RKO (cell line): ENCODE results near the gene TSR1.
A peak's percentile ranks its signal among the peaks of the same experiment; 100 is the strongest.

ENCODE experiments used
- DNase-seq: peaks from one replicate; pipeline ENCODE4 v3.0.0-alpha.2; 2016; ENCODE audit warnings: low spot score

Gene TSR1

GRCh38 chr17:2336215-2336851 lies at the start of gene TSR1:
Gene TSR1 (minus strand): TSS chr17:2336457. CDS start chr17:2336427, 30 bp downstream.
- DNase-seq, result peak; percentile 91

DNA sequence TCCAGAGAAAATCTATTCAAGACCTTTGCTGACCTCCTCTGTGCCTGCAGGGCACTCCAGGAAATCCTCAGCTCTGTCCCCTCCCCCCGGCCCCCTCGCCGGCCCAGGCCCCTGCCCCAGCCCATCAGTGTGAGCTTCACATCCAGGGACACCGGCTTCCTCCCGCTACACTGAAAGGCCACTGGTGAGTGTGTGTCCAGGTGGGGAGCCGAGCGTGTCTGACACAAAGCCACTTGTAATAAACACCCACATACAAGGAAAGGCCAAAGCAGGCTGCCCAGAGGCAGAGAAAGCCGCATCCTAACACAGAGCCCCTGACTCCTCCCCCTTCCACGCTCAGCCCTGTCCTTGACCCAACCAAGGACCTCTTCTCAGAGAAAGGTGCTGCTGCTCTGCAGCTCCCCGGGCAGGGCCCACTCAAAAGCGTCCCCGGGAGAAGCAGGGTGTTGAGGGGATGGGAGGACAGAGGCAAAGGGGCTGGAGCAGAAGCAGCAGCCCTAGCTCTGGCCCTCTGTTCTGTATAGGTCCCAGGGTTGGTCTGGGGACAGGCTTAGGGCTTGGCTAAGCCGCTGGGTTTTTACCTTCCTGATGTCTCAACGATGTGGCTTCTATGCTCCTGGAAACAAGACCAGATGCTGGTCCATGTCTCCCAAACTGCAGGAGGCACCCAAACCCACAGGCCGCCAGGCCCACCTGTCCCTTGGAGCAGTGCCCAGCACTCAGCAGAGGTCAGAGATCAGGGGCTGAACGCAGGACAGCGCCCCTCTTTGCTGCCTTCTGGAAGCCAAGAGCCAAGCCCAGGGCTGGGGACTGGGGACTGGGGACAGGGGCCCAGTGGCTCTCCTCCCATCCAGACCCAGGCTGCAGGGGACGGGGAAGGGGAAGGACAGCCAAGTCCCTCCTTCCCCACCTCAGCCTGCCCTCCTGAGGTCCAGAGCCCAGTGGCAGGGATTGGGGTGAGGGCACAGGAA lies 49.3 kb upstream of the TSR1 start:
- no peak for DNase-seq

DNA sequence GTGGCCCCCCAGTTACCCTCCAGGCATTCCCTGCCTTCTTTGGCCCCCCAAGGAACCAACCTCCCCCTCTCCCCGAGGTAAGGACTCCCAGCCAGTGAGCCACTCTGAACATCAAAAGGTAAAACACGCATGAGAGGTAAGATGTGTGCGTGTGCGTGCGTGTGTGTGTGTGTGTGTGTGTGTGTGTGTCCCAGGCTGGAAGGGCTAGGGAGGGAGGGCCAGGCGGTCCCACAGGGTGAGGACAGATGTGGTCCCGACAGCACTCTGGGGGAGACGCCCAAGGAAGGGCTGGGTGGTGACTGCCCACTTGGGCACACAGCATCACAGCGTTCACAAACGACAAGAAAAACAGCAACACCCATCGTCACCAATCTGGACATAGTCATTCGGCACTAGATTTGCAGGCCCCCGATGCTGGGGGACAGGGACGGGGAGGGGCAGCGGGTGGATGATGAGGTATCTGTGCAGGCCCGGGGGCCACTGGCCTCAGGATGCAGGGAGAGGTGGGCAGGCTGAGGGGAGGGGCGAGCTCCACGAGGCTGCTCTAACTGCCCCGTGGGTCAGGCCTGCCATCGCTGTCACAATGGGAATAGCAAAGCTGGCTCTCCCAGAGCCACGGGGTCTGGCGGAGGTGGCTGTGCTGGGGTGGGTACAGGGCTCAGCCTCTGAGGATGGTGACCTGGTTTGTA lies 48.3 kb upstream of the TSR1 start:
- no peak for DNase-seq

- DNase-seq, result no peak
Observed at GRCh38 chr17:2383628-2384167, 47.4 kb upstream of the TSR1 start.

- DNase-seq, result no peak
Observed at GRCh38 chr17:2380950-2381649, 44.8 kb upstream of the TSR1 start.

GRCh38 chr17:2380226-2380922 lies 44.1 kb upstream of the TSR1 start:
- no peak for DNase-seq

- DNase-seq, result no peak
Observed at GRCh38 chr17:2379489-2380225, 43.4 kb upstream of the TSR1 start.

DNA sequence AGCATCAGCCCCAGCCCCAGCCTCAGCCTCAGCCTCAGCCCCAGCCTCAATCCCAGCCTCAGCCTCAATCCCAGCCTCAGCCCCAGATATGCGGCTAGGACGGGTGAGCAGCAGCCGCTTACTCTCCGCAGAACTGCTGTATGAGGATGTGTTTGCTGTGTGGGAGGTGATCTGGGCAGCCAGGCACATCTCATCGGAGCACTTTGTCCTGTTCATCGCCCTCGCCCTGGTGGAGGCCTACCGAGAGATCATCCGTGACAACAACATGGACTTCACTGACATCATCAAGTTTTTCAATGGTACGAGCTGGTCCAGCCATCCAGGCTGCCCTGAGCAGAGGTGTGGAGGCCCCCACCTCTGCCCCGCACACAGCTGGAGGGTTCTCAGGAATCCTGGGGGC lies 42.6 kb upstream of the TSR1 start:
- DNase-seq, result no peak

- no peak for DNase-seq
Observed at GRCh38 chr17:2377659-2378058, 41.4 kb upstream of the TSR1 start.

GRCh38 chr17:2376107-2376506 lies 39.9 kb upstream of the TSR1 start:
- DNase-seq, result no peak

DNA sequence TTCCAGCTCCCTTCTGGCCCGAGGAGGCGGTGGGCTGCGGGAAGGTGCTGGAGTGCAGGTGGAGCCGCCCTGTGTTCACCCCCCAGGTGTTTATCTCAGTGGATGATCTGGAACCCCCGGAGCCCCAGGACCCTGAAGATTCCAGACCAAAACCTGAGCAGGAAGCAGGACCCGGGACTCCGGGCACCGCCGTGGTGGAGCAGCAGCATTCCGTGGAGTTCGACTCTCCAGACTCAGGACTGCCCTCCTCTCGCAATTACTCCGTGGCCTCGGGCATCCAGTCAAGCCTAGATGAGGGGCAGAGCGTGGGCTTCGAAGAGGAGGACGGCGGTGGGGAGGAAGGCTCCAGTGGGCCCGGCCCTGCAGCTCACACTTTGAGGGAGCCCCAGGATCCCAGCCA lies 39.1 kb upstream of the TSR1 start:
- no peak for DNase-seq

GRCh38 chr17:2374549-2375285 lies 38.5 kb upstream of the TSR1 start:
- DNase-seq, result no peak

GRCh38 chr17:2373179-2373578 lies 36.9 kb upstream of the TSR1 start:
- no peak for DNase-seq

DNA sequence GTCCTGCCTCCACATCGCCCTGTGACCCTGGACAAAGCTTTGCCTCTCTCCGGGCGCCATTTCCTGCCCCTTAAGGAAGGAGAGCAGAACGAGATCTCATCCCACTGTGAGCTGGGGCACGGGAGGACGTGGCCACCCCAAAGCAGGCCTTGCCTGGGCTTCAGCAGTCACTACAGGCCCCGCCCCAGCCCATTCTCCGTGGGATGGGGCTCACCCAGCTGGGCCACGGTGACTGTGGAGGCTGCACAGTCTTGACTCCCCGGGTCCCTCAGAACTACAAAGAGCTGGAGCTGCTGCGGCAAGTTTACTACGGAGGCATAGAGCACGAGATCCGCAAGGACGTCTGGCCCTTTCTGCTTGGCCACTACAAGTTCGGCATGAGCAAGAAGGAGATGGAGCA lies 36.4 kb upstream of the TSR1 start:
- no peak for DNase-seq

DNA sequence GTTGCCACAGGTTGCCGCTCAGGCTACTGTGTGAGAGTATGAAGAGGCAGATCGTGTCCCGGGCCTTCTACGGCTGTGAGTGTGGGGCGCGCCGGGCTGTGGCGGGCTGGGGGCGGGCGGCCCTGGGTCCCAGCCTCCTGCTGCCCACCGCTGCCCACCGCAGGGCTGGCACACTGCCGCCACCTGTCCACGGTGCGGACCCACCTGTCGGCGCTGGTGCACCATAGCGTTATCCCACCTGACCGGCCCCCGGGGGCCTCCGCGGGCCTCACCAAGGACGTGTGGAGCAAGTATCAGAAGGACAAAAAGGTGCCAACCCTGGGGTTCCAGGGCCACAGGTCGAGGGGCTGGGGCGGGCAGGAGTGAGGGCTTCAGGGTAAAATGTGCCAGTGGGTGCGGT lies 35.9 kb upstream of the TSR1 start:
- no peak for DNase-seq

DNA sequence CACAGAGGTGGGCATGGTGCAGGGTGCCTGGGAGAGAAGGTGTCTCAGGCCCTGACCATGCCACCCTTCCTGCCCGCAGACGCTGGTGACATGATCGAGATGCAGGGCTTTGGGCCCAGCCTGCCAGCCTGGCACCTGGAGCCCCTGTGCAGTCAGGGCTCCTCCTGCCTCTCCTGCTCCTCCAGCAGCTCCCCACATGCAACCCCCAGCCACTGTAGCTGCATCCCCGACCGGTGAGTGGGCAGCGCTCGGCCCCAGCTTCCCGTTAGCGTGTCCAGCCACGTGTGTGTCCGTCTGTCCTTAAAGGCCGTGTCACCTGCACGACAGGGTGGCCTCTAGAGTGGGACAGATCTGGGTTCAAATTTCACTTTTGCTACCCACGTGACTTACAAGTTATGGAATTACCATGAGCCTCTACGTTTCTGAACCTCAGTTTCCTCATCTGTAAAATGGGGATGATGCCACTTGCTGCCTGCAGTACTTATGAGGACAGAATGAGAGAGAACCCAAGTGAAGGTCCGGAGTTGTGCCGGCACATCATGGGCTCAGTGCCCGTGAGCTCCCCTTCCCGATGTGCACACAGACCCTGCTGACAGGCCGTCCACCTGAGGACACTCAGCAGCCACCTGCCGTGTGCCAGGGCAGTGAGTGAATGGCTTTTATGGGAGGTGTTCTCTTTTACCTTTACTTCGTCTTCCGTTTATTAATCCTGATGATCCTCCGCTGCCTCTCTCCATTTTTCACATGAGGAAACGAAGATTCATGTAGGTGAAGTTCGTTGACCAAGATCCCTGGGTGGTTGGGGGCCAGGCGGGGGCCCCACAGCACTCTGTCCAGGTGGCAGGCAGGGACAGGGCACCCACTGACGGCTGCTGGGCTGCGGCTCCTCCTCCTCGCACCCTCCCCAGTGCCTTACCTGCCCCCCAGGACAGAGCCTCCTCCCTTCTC lies 35.2 kb upstream of the TSR1 start:
- DNase-seq, result no peak

- DNase-seq, result no peak
Observed at GRCh38 chr17:2370211-2370589, 33.9 kb upstream of the TSR1 start.

DNA sequence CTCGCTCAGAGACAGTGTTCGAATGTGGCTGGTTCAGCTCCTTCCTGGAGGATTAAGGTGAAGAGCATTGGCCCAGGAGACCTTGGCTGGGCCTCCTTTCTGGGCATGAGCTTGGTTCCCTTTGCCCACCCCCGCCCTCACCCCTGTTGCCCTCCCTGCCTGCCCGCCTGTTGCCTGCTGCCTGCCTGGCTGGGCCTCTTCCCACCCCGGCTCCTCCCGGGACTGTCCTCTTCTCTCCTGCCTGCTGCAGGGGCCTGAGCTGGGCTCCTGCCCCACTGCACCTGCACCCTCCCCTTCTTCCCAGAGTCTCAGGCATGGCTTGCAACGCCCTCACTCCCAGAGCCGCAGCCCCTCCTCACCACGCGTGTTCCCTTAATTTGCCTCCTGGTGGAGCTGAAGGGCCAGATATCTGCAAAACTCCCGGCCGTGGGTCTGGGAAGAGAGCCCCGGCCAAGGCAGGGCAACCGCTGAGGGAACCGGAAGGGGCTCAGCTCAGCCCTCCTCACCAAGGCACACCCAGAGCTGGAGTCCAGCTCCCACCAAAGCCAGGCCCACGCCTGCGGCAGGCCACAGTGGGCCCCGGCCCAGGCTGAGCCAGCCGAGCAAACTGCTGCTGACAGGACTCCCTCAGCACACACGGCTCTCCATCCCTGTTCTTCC lies 33.4 kb upstream of the TSR1 start:
- no peak for DNase-seq
